GM23248 (cell line): ENCODE results near the gene SRRM1. TPM values are rescaled to one million over a fixed set of nuclear protein-coding genes. Genes with fewer than 3 reads are reported as not detected.
"Not testable (repeated sequence)": the region's sequence is repeated elsewhere in the genome, so short reads cannot be mapped to it uniquely, and the experiment has no call there.

Experiments
- DNase-seq: peaks from one replicate; pipeline ENCODE4 v3.0.0-alpha.2; 2015
- H2AFZ ChIP-seq: fragments of 200-600 bp; sonication (generic); 2 replicates; pipeline ENCODE4 v1.6.1; 2016; ENCODE audit warnings: antibody characterized with exemption
- H3F3A ChIP-seq: fragments of 200-600 bp; sonication (generic); 2 replicates; pipeline ENCODE4 v1.6.1; 2016; ENCODE audit warnings: mild to moderate bottlenecking, antibody characterized with exemption, mixed run types; ENCODE audit not compliant: insufficient read depth
- H3K27ac ChIP-seq: fragments of 200-600 bp; sonication (generic); 2 replicates; pipeline ENCODE4 v1.5.1; 2016; ENCODE audit warnings: mild to moderate bottlenecking
- H3K27me3 ChIP-seq: fragments of 200-600 bp; sonication (generic); replicated peaks from 2 replicates; pipeline ENCODE4 v1.6.1; 2016; ENCODE audit warnings: mild to moderate bottlenecking; ENCODE audit not compliant: insufficient read depth
- H3K36me3 ChIP-seq: fragments of 200-600 bp; sonication (generic); 2 replicates; pipeline ENCODE4 v1.6.1; 2016; ENCODE audit warnings: low read depth, mild to moderate bottlenecking
- H3K4me1 ChIP-seq: fragments of 200-600 bp; sonication (generic); 2 replicates; pipeline ENCODE4 v1.6.1; 2016; ENCODE audit warnings: mild to moderate bottlenecking; ENCODE audit not compliant: insufficient read depth
- H3K4me2 ChIP-seq: fragments of 200-600 bp; sonication (generic); one replicate; pipeline ENCODE4 v1.6.1; 2016; ENCODE audit warnings: mild to moderate bottlenecking; ENCODE audit not compliant: unreplicated experiment
- H3K4me3 ChIP-seq: fragments of 200-600 bp; sonication (generic); 2 replicates; pipeline ENCODE4 v1.5.1; 2016; ENCODE audit warnings: mild to moderate bottlenecking
- H3K79me2 ChIP-seq: fragments of 200-600 bp; sonication (generic); 2 replicates; pipeline ENCODE4 v1.6.1; 2016; ENCODE audit warnings: mild to moderate bottlenecking; ENCODE audit not compliant: insufficient read depth
- H3K9ac ChIP-seq: fragments of 200-600 bp; sonication (generic); 2 replicates; pipeline ENCODE4 v1.6.1; 2016; ENCODE audit warnings: mild to moderate bottlenecking
- H3K9me2 ChIP-seq: fragments of 200-600 bp; sonication (generic); 2 replicates; pipeline ENCODE4 v1.6.1; 2016; ENCODE audit warnings: mixed run types, mild to moderate bottlenecking, moderate library complexity; ENCODE audit not compliant: insufficient read depth
- H3K9me3 ChIP-seq: fragments of 200-600 bp; sonication (generic); one replicate; pipeline ENCODE4 v1.6.1; 2017; ENCODE audit warnings: low read depth
- H4K20me1 ChIP-seq: fragments of 200-600 bp; sonication (generic); 2 replicates; pipeline ENCODE4 v1.6.0; 2016; ENCODE audit not compliant: insufficient read depth
- EZH2 ChIP-seq: fragments of 200-600 bp; sonication (generic); IDR thresholded peaks from 2 replicates; pipeline ENCODE4 v1.6.1; 2018; ENCODE audit warnings: antibody characterized with exemption, mild to moderate bottlenecking; ENCODE audit not compliant: insufficient read depth, poor library complexity, severe bottlenecking
- EZH2phosphoT487 ChIP-seq: fragments of 200-600 bp; sonication (generic); IDR thresholded peaks from 2 replicates; pipeline ENCODE4 v1.6.1; 2018; ENCODE audit warnings: antibody characterized with exemption, moderate library complexity, mild to moderate bottlenecking, low read depth; ENCODE audit not compliant: insufficient read depth
- WGBS, 2 experiments: methylation state at CpG; one replicate each; pipeline ENCODE4 v1.1.6; 2015 to 2017; ENCODE audit warnings: low lambda C conversion rate in 2 of 2, low coverage in 1 of 2; ENCODE audit errors: missing lambda C conversion rate in 2 of 2; 5-methylcytosine and 5-hydroxymethylcytosine counted together
- in situ Hi-C: fragments of 300-500 bp; cut with MboI; formaldehyde crosslinking; loops from 2 replicates; pipeline ENCODE4 v1.15.0; 2020
- polyA plus RNA-seq: library from polyadenylated mRNA; unstranded; fragments of >200 nt; fragmentation: Nextera tagmentation; extraction: Ambion mirVana; gene quantifications from 2 replicates; pipeline ENCODE4 v1.2.1, GENCODE V29; 2016
- total RNA-seq: library from RNA; depleted of rRNA; stranded (reverse); fragments of >200 nt; shearing (Covaris generic); gene quantifications from 2 replicates; pipeline ENCODE4 v1.2.3, GENCODE V29; 2014

Gene SRRM1
- total and polyA plus RNA-seq, 2 experiments from 2014 or later = 36.1 to 143 TPM

GRCh38 chr1:24666794-24667193 is 23.7 kb downstream of the SRRM1 start:
- no peaks in the 10 kb centered on the region for H3K4me1 ChIP-seq
- TF ChIP-seq EZH2phosphoT487 (no peak), EZH2 (no peak)
- H3K27me3 ChIP-seq = no peaks in the 10 kb centered on the region
- in situ Hi-C loops = no loop called here
- no peak overlapping the region for H3K27ac ChIP-seq
- H3K9me3 ChIP-seq = no peaks in the 10 kb centered on the region
- H3K79me2 ChIP-seq = peaks cover 95% of the 10 kb centered on the region
- DNase-seq = no peak
- H3K9ac ChIP-seq = no peak overlapping the region
- no peak overlapping the region for H3K4me2 ChIP-seq
- H3K4me3 ChIP-seq = no peak overlapping the region
- peaks cover 87% of the 10 kb centered on the region for H3K36me3 ChIP-seq
- H2AFZ ChIP-seq = no peak overlapping the region
- 93 to 94% methylated on average over 8 to 11 of the region's 11 CpGs for WGBS, 2 experiments
- no peaks in the 10 kb centered on the region for H3K9me2 ChIP-seq
- H3F3A ChIP-seq = peaks cover 45% of the 10 kb centered on the region
- H4K20me1 ChIP-seq = no peaks in the 10 kb centered on the region

GRCh38 chr1:24671372-24671771 is 28.3 kb downstream of the SRRM1 start:
- H3K4me3 ChIP-seq, H3K4me2 ChIP-seq, in situ Hi-C loops, DNase-seq, H3K27me3 ChIP-seq, H3K9me3 ChIP-seq, H3K9ac ChIP-seq, H3K9me2 ChIP-seq, H2AFZ ChIP-seq, H4K20me1 ChIP-seq: not testable (repeated sequence)
- peaks cover 65% of the 10 kb centered on the region for H3K79me2 ChIP-seq
- peaks cover 65% of the 10 kb centered on the region for H3F3A ChIP-seq
- 97 to 98% methylated on average over 4 of the region's 4 CpGs for WGBS, 2 experiments
- H3K4me1 ChIP-seq = peaks cover 12% of the 10 kb centered on the region
- H3K27ac ChIP-seq = peak overlapping the region; percentile 17; the same call in 1 of the 2 replicates
- peaks cover 72% of the 10 kb centered on the region for H3K36me3 ChIP-seq

GRCh38 chr1:24672686-24673085 is 29.6 kb downstream of the SRRM1 start:
- in situ Hi-C loops, H3K9me3 ChIP-seq, H3K9me2 ChIP-seq, H3K27me3 ChIP-seq, H2AFZ ChIP-seq, H4K20me1 ChIP-seq: not testable (repeated sequence)
- peaks cover 60% of the 10 kb centered on the region for H3F3A ChIP-seq
- H3K4me3 ChIP-seq = peak overlapping the region; percentile 32
- peaks cover 67% of the 10 kb centered on the region for H3K36me3 ChIP-seq
- peaks cover 52% of the 10 kb centered on the region for H3K79me2 ChIP-seq
- H3K4me1 ChIP-seq = peaks cover 12% of the 10 kb centered on the region
- 6 to 11% methylated on average over 1 of the region's 1 CpG for WGBS, 2 experiments
- peak overlapping the region; percentile 49 for H3K4me2 ChIP-seq
- peak overlapping the region; percentile 64 for H3K27ac ChIP-seq
- H3K9ac ChIP-seq = peak overlapping the region; percentile 40
- DNase-seq = peak; percentile 62

GRCh38 chr1:24673341-24673740 is 30.2 kb downstream of the SRRM1 start:
- Histone ChIP-seq H3K9me3 (no peaks in the 10 kb centered on the region), H3K9me2 (no peaks in the 10 kb centered on the region), H3K79me2 (peaks cover 46% of the 10 kb centered on the region), H3F3A (peaks cover 60% of the 10 kb centered on the region), H3K4me1 (peaks cover 14% of the 10 kb centered on the region), H3K36me3 (peaks cover 63% of the 10 kb centered on the region), H3K4me2 (peak overlapping the region; percentile 49), H2AFZ (no peak overlapping the region), H3K4me3 (peak overlapping the region; percentile 32), H4K20me1 (no peaks in the 10 kb centered on the region), H3K9ac (peak overlapping the region; percentile 40), H3K27me3 (no peaks in the 10 kb centered on the region), H3K27ac (peak overlapping the region; percentile 64)
- in situ Hi-C loops = no loop called here
- DNase-seq = peak; percentile 60
- WGBS, 2 experiments = 74 to 82% methylated on average over 6 of the region's 6 CpGs
- TF ChIP-seq EZH2phosphoT487 = no peak
- no peak for TF ChIP-seq EZH2

DNA sequence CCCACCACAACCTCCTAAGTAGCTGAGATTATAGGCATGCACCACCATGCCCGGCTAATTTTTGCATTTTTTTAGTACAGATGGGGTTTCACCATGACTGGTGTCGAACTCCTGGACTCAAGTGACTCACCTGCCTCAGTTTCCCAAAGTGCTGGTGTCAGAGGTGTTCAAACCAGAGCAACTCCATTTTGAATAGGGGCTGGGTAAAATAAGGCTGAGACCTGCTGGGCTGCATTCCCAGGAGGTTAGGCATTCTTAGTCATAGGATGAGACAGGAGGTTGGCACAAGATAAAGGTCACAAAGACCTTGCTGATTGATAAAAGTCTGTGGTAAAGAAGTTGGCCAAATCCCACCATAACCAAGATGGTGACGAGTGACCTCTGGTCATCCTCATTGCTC is 35.3 kb downstream of the SRRM1 start:
- WGBS, 2 experiments = 75 to 79% methylated on average over 3 of the region's 3 CpGs
- H3K9me2 ChIP-seq, H3K27ac ChIP-seq, H2AFZ ChIP-seq, H3K4me3 ChIP-seq, H3K27me3 ChIP-seq, H3K9ac ChIP-seq, H4K20me1 ChIP-seq, in situ Hi-C loops, H3K4me2 ChIP-seq, H3K9me3 ChIP-seq: not testable (repeated sequence)
- peaks cover 18% of the 10 kb centered on the region for H3K4me1 ChIP-seq
- peaks cover 26% of the 10 kb centered on the region; the same call in 1 of the 2 replicates for H3K36me3 ChIP-seq
- peaks cover 34% of the 10 kb centered on the region for H3F3A ChIP-seq
- peak; percentile 43 for DNase-seq
- peaks cover 13% of the 10 kb centered on the region for H3K79me2 ChIP-seq
